ENCODE results near the gene PDLIM3. TPM values are rescaled to one million over a fixed set of nuclear protein-coding genes. Genes with fewer than 3 reads are reported as not detected.

PDLIM3 gene
- polyA plus RNA-seq, 1 of the 3 experiments (the other 2 are of a cell fraction), result 0.08 TPM

- Histone ChIP-seq H3F3A (replicated peaks; ENCODE audit: insufficient read depth) (no peaks in the 10 kb centered on the region), H3K27me3 (ENCODE audit: insufficient read depth) (no peaks in the 10 kb centered on the region), H3K4me2 (no peak overlapping the region), H3K79me2 (ENCODE audit: insufficient read depth) (no peaks in the 10 kb centered on the region), H4K20me1 (ENCODE audit: insufficient read depth) (no peaks in the 10 kb centered on the region), H3K4me3 (ENCODE audit: low read depth in 2 of 2, low read length in 1 of 2) (no peak overlapping the region), H3K36me3 (replicated peaks in 1 of 2; ENCODE audit: control insufficient read depth in 1 of 2, insufficient read depth in 2 of 2, low read length in 1 of 2) (no peaks in the 10 kb centered on the region), H3K4me1 (ENCODE audit: control insufficient read depth in 1 of 2, insufficient read depth in 2 of 2, low read depth in 1 of 2, low read length in 1 of 2) (peaks cover 0 to 2% of the 10 kb centered on the region in 2 experiments; a peak in 2 of 4 replicates), H3K9ac (no peak overlapping the region), H3K9me3 (no peaks in the 10 kb centered on the region; the same call in 1 of the 2 replicates), H3K27ac (ENCODE audit: low read depth in 2 of 2, low read length in 1 of 2) (no peak overlapping the region), H3K9me2 (no peaks in the 10 kb centered on the region), H2AFZ (ENCODE audit: low read depth) (no peak overlapping the region)
- WGBS (ENCODE audit: low lambda C conversion rate), result 37% methylated on average over 3 of the region's 3 CpGs
- POLR2A ChIA-PET, result no interaction called here
- CTCF ChIA-PET, result no interaction called here
- no peak for DNase-seq
- TF ChIP-seq JUND (IDR thresholded peaks at IDR 0.05) (no peak), RXRA (IDR thresholded peaks at IDR 0.05; ENCODE audit: borderline replicate concordance, low read depth) (no peak), MEF2A (IDR thresholded peaks at IDR 0.05; ENCODE audit: borderline replicate concordance, low read depth) (no peak), POLR2AphosphoS5 (IDR thresholded peaks at IDR 0.05; ENCODE audit: low read depth, low read length) (no peak), EZH2phosphoT487 (IDR thresholded peaks at IDR 0.05; ENCODE audit: borderline replicate concordance, low read depth) (no peak), RFX5 (IDR thresholded peaks at IDR 0.05; ENCODE audit: low read length) (no peak), MAX (IDR thresholded peaks at IDR 0.05; ENCODE audit: low read depth) (no peak), ELF1 (IDR thresholded peaks at IDR 0.05) (no peak), GABPA (IDR thresholded peaks at IDR 0.05; ENCODE audit: low read depth) (no peak)
These were observed 27.2 kb upstream of the PDLIM3 start for GRCh38 chr4:185562531-185562930.

- no peak overlapping the region for H3K4me2 ChIP-seq
- ChIA-PET POLR2A (no interaction called here), CTCF (no interaction called here)
- H3K27me3 ChIP-seq (ENCODE audit: insufficient read depth), result no peaks in the 10 kb centered on the region
- H3F3A ChIP-seq (replicated peaks; ENCODE audit: insufficient read depth), result no peaks in the 10 kb centered on the region
- no peak overlapping the region for H3K4me3 ChIP-seq (ENCODE audit: low read depth in 2 of 2, low read length in 1 of 2)
- no peak overlapping the region for H2AFZ ChIP-seq (ENCODE audit: low read depth)
- no peaks in the 10 kb centered on the region; the same call in 1 of the 2 replicates for H3K9me3 ChIP-seq
- no peak for TF ChIP-seq RAD21 (IDR thresholded peaks at IDR 0.05; ENCODE audit: low read length)
- TF ChIP-seq, protein P1, sequence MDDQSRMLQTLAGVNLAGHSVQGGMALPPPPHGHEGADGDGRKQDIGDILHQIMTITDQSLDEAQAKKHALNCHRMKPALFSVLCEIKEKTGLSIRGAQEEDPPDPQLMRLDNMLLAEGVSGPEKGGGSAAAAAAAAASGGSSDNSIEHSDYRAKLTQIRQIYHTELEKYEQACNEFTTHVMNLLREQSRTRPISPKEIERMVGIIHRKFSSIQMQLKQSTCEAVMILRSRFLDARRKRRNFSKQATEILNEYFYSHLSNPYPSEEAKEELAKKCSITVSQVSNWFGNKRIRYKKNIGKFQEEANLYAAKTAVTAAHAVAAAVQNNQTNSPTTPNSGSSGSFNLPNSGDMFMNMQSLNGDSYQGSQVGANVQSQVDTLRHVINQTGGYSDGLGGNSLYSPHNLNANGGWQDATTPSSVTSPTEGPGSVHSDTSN (IDR thresholded peaks at IDR 0.05), result no peak
- TF ChIP-seq IRF3 (IDR thresholded peaks at IDR 0.05; ENCODE audit: low read depth, low read length), result no peak
- no peak for TF ChIP-seq FOXM1 (IDR thresholded peaks at IDR 0.05; ENCODE audit: low read depth)
- TF ChIP-seq SIN3A (IDR thresholded peaks at IDR 0.05; ENCODE audit: borderline replicate concordance, low read depth, low read length), result no peak
- no peak for TF ChIP-seq MAX (IDR thresholded peaks at IDR 0.05; ENCODE audit: low read depth)
- no peak overlapping the region for H3K27ac ChIP-seq (ENCODE audit: low read depth in 2 of 2, low read length in 1 of 2)
- no peaks in the 10 kb centered on the region for H3K9me2 ChIP-seq
- H3K79me2 ChIP-seq (ENCODE audit: insufficient read depth), result no peaks in the 10 kb centered on the region
- no peaks in the 10 kb centered on the region; a peak in 1 of 4 replicates for H3K4me1 ChIP-seq (ENCODE audit: control insufficient read depth in 1 of 2, insufficient read depth in 2 of 2, low read depth in 1 of 2, low read length in 1 of 2)
- no peak overlapping the region for H3K9ac ChIP-seq
- H4K20me1 ChIP-seq (ENCODE audit: insufficient read depth), result no peaks in the 10 kb centered on the region
- 78% methylated on average over 4 of the region's 5 CpGs for WGBS (ENCODE audit: low lambda C conversion rate)
- DNase-seq, result no peak
- no peaks in the 10 kb centered on the region for H3K36me3 ChIP-seq (replicated peaks in 1 of 2; ENCODE audit: control insufficient read depth in 1 of 2, insufficient read depth in 2 of 2, low read length in 1 of 2)
These were observed 25.0 kb upstream of the PDLIM3 start for GRCh38 chr4:185560316-185560715.
